Smooth muscle cell (in vitro differentiated cells): ENCODE results near the gene MROH2B. TPM values are rescaled to one million over a fixed set of nuclear protein-coding genes. Genes with fewer than 3 reads are reported as not detected.

Experiments
- DNase-seq: peaks from one replicate; lab custom pipeline; 2025; ENCODE audit not compliant: unreplicated experiment; lab: John Stamatoyannopoulos, UW
- H2AFZ ChIP-seq: fragments of 200-600 bp; sonication (generic); 2 replicates; pipeline ENCODE4 v1.6.0; 2016; ENCODE audit warnings: antibody characterized with exemption, low read depth, mild to moderate bottlenecking
- H3F3A ChIP-seq: fragments of 200-600 bp; sonication (generic); 2 replicates; pipeline ENCODE4 v1.6.0; 2017; ENCODE audit warnings: antibody characterized with exemption, low read depth
- H3K27ac ChIP-seq: fragments of 200-600 bp; sonication (generic); 2 replicates; pipeline ENCODE4 v1.5.1; 2016; ENCODE audit warnings: low read depth, mild to moderate bottlenecking
- H3K27me3 ChIP-seq: fragments of 200-600 bp; sonication (generic); 2 replicates; pipeline ENCODE4 v1.6.1; 2016; ENCODE audit warnings: low read depth, mild to moderate bottlenecking
- H3K36me3 ChIP-seq: fragments of 200-600 bp; sonication (generic); 2 replicates; pipeline ENCODE4 v1.5.1; 2016; ENCODE audit warnings: low read depth
- H3K4me1 ChIP-seq: fragments of 200-600 bp; sonication (generic); 2 replicates; pipeline ENCODE4 v1.5.1; 2016; ENCODE audit warnings: low read depth
- H3K4me2 ChIP-seq: fragments of 200-600 bp; sonication (generic); 2 replicates; pipeline ENCODE4 v1.6.0; 2016; ENCODE audit warnings: mild to moderate bottlenecking
- H3K4me3 ChIP-seq: fragments of 200-600 bp; sonication (generic); 2 replicates; pipeline ENCODE4 v1.5.1; 2016; ENCODE audit warnings: mild to moderate bottlenecking
- H3K79me2 ChIP-seq: fragments of 200-600 bp; sonication (generic); 2 replicates; pipeline ENCODE4 v1.6.0; 2016; ENCODE audit warnings: low read depth, mild to moderate bottlenecking
- H3K9ac ChIP-seq: fragments of 200-600 bp; sonication (generic); 2 replicates; pipeline ENCODE4 v1.6.0; 2016; ENCODE audit warnings: low read depth
- H3K9me3 ChIP-seq: fragments of 200-600 bp; sonication (generic); replicated peaks from 2 replicates; pipeline ENCODE4 v1.5.1; 2016; ENCODE audit warnings: low read depth
- H4K20me1 ChIP-seq: fragments of 200-600 bp; sonication (generic); 2 replicates; pipeline ENCODE4 v1.6.0; 2016; ENCODE audit warnings: low read depth
- CTCF ChIP-seq: fragments of 200-600 bp; sonication (generic); IDR thresholded peaks from 2 replicates; pipeline ENCODE4 v1.5.1; 2017; ENCODE audit warnings: borderline replicate concordance, mild to moderate bottlenecking, antibody characterized with exemption; ENCODE audit not compliant: insufficient read depth, poor library complexity, severe bottlenecking
- WGBS: methylation state at CpG from one replicate; pipeline ENCODE4 v1.1.7; 2016; ENCODE audit warnings: low lambda C conversion rate; 5-methylcytosine and 5-hydroxymethylcytosine counted together
- polyA plus RNA-seq: library from polyadenylated mRNA; unstranded; fragments of >200 nt; fragmentation: Nextera tagmentation; extraction: Ambion mirVana; gene quantifications from 2 replicates; pipeline ENCODE4 v1.2.1, GENCODE V29; 2016
- total RNA-seq: library from RNA; depleted of rRNA; stranded (reverse); fragments of >200 nt; gene quantifications from 2 replicates; pipeline ENCODE4 v1.2.3, GENCODE V29; 2014

The MROH2B gene
- total and polyA plus RNA-seq, 2 experiments from 2014 or later, result not detected

- H3K4me2 ChIP-seq, result no peak overlapping the region
- no peaks in the 10 kb centered on the region for H3F3A ChIP-seq
- no peaks in the 10 kb centered on the region for H3K9me3 ChIP-seq
- no peak for DNase-seq
- H3K4me1 ChIP-seq, result no peaks in the 10 kb centered on the region
- TF ChIP-seq CTCF, result no peak
- 83% methylated on average over 2 of the region's 2 CpGs for WGBS
- H3K36me3 ChIP-seq, result no peaks in the 10 kb centered on the region
- H3K79me2 ChIP-seq, result no peaks in the 10 kb centered on the region
- H4K20me1 ChIP-seq, result no peaks in the 10 kb centered on the region
- H3K9ac ChIP-seq, result peak overlapping the region; percentile 6
- no peak overlapping the region for H2AFZ ChIP-seq
- no peaks in the 10 kb centered on the region for H3K27me3 ChIP-seq
- H3K27ac ChIP-seq, result no peak overlapping the region
- H3K4me3 ChIP-seq, result no peak overlapping the region
Measured at GRCh38 chr5:41112486-41113455, 41.6 kb upstream of the MROH2B start.

- Histone ChIP-seq H3K36me3 (no peaks in the 10 kb centered on the region), H4K20me1 (no peaks in the 10 kb centered on the region), H3K4me2 (no peak overlapping the region), H3K27ac (no peak overlapping the region), H3K4me3 (no peak overlapping the region), H3K9ac (no peak overlapping the region), H3K4me1 (no peaks in the 10 kb centered on the region), H3F3A (no peaks in the 10 kb centered on the region), H3K79me2 (no peaks in the 10 kb centered on the region), H3K9me3 (no peaks in the 10 kb centered on the region), H3K27me3 (no peaks in the 10 kb centered on the region), H2AFZ (no peak overlapping the region)
- no peak for DNase-seq
- no peak for TF ChIP-seq CTCF
Measured at GRCh38 chr5:41109186-41109585, 38.0 kb upstream of the MROH2B start.

GRCh38 chr5:41102341-41102740, 31.2 kb upstream of the MROH2B start:
- no peak for TF ChIP-seq CTCF
- Histone ChIP-seq H4K20me1 (no peaks in the 10 kb centered on the region), H2AFZ (no peak overlapping the region)

GRCh38 chr5:41097642-41098041, 26.5 kb upstream of the MROH2B start:
- no peak overlapping the region for H3K4me3 ChIP-seq
- H3K4me2 ChIP-seq, result no peak overlapping the region
- H3K27ac ChIP-seq, result no peak overlapping the region
- no peak for TF ChIP-seq CTCF
- H4K20me1 ChIP-seq, result no peaks in the 10 kb centered on the region
- no peaks in the 10 kb centered on the region for H3K9me3 ChIP-seq
- H3K27me3 ChIP-seq, result no peaks in the 10 kb centered on the region
- no peak for DNase-seq
- WGBS, result 69% methylated on average over 2 of the region's 2 CpGs
- no peaks in the 10 kb centered on the region for H3K4me1 ChIP-seq
- no peaks in the 10 kb centered on the region for H3K36me3 ChIP-seq
- H2AFZ ChIP-seq, result no peak overlapping the region
- no peaks in the 10 kb centered on the region for H3F3A ChIP-seq
- no peak overlapping the region for H3K9ac ChIP-seq
- no peaks in the 10 kb centered on the region for H3K79me2 ChIP-seq

More at GRCh38 chr5:41102341-41102740, 31.2 kb upstream of the MROH2B start:
- H3K4me3 ChIP-seq, result no peak overlapping the region
- H3K36me3 ChIP-seq, result no peaks in the 10 kb centered on the region
- H3F3A ChIP-seq, result no peaks in the 10 kb centered on the region
- no peaks in the 10 kb centered on the region for H3K9me3 ChIP-seq
- H3K27me3 ChIP-seq, result no peaks in the 10 kb centered on the region
- H3K4me2 ChIP-seq, result no peak overlapping the region
- H3K27ac ChIP-seq, result no peak overlapping the region
- no peak for DNase-seq
- H3K79me2 ChIP-seq, result no peaks in the 10 kb centered on the region
- no peaks in the 10 kb centered on the region for H3K4me1 ChIP-seq
- no peak overlapping the region for H3K9ac ChIP-seq
